GM19438 (cell line): ENCODE results near the gene ZNF534.
"Not testable (repeated sequence)": the region's sequence is repeated elsewhere in the genome, so short reads cannot be mapped to it uniquely, and the experiment has no call there.

ENCODE experiments used
- ATAC-seq: cut with Tn5 transposase; IDR thresholded peaks from one replicate; pipeline ENCODE4 v1.9.1; 2021; ENCODE audit warnings: low read depth; ENCODE audit not compliant: unreplicated experiment

ZNF534 gene

DNA sequence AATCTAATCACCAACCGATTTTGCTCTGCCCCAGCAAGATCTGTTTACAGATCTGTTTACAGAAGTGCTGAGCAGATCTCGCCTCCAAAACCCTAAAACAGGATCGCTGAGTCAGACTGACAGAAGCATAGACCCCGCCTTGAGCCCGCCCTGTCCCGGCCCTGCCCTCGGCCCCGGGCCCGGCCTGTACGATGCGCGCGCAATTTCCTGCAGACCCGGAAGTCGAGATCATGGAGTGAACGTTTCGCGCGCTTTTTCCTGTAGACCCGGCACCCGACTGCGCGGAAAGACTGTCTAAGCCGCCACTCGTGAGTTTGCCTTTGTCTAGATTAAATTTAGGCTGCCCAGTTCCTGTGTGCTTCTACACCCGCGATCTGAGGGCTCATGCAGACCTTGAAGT is at the start of gene ZNF534:
ZNF534 (plus strand) TSS at position 212 of the 400 bp plus-strand sequence. CDS start 2,327 bp downstream, outside the sequence.
- ATAC-seq = no peak

DNA sequence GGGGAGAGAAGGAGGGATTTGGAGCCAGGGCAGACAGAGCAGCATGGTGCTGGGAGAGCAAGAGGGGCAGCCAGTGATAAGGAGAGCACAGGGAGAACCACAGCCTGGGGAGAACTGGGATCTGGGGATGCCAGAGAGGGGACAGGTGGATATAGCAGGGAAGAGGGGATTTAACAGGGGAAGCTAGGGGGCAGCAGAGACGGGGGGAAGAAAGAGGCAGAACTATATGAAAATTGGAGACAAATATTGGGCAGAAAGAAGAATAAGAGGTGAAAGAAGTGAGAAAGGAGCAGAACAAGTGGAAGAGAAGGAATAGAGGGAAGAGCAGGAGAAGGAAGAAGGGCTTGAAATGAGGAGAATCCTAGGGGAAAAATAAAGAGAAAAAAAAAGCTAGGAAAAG is 37.8 kb upstream of the ZNF534 start:
- no peak for ATAC-seq

GRCh38 chr19:52397310-52398080 is 31.5 kb upstream of the ZNF534 start, which contains the start of gene ZNF528:
ZNF528 (plus strand) TSS chr19:52397849; CDS start chr19:52402014, 4,165 bp downstream.
- ATAC-seq = no peak

DNA sequence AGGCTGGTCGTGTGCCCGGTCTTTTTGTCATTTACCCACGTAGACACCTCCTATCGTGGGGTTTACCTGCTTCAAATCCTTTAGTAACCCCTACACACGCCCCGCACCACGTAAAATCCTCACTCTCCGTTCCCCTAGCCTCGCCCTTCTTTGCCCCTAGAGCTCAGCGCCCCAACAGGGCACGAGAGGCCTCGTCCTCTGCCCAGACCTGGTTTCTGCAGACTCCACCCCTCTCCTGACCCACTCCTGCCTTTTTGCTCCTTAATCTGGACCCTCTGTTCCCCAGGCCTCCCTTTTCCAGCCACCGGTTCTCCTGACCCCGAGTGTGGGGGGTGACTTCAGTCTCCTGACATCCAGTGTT is 30.9 kb upstream of the ZNF534 start:
- ATAC-seq = no peak

DNA sequence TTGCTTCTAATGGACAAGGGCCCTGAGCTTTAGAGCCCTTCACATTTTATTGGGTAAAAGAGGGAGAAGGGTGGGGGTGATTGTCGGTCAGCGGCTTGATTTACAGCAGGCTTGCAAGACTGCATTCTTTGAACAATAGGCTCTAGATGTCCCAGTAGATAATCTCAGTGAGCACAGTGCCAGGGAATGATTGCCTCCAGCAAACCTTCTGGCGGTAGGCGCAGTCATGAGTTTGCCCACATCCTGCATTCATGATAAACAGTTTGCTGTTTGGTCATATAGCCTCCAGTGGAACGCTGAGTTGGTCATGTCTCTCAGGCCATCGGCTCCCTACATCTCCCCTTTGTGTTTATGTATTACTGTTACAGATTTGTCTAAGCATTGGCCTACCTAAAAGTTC is 18.7 kb upstream of the ZNF534 start:
- no peak for ATAC-seq

GRCh38 chr19:52415711-52416110 is 13.2 kb upstream of the ZNF534 start:
- no peak for ATAC-seq

DNA sequence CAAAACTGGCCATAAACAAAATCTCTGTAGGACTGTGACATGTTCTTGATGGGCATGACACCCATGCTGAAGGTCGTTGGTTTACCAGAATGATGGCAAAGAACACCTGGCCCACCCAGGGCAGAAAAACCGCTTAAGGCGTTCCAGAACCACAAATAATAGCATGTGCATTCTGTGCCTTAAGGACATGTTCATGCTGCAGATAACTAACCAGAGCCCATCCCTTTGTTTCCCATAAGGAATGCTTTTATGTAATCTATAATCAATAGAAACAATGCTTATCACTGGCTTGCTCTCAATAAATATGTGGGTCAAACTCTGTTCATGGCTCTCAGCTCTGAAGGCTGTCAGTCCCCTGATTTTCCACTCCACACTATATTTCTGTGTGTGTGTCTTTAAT is 13.2 kb downstream of the ZNF534 start:
- no peak for ATAC-seq

DNA sequence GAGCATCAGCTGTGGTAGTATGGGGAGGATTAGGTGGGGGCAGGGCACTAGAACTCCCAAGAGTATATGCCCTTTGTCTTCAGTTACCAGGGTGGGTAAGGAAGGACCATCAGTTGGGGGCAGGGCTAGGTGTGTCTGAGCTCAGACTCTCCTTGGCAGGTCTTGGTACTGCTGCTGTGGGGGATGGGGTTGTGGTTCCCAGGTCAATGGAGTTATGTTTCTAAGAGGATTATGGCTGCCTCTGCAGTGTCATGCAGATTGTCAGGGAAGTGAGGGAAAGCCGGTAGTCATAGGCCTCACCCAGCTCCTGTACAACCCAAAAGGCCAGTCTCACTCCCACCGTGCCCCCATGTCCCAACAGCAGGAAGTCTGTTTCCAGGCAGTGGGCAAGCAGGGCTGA is 15.6 kb downstream of the ZNF534 start:
- ATAC-seq = no peak

GRCh38 chr19:52451241-52451640 is 22.3 kb downstream of the ZNF534 start:
- ATAC-seq = no peak

- no peak for ATAC-seq
Observed at GRCh38 chr19:52453324-52454094, 24.6 kb downstream of the ZNF534 start, which contains the start of gene ZNF578. ZNF578 (plus strand) TSS chr19:52453553; CDS start chr19:52501846, 48,293 bp downstream.

DNA sequence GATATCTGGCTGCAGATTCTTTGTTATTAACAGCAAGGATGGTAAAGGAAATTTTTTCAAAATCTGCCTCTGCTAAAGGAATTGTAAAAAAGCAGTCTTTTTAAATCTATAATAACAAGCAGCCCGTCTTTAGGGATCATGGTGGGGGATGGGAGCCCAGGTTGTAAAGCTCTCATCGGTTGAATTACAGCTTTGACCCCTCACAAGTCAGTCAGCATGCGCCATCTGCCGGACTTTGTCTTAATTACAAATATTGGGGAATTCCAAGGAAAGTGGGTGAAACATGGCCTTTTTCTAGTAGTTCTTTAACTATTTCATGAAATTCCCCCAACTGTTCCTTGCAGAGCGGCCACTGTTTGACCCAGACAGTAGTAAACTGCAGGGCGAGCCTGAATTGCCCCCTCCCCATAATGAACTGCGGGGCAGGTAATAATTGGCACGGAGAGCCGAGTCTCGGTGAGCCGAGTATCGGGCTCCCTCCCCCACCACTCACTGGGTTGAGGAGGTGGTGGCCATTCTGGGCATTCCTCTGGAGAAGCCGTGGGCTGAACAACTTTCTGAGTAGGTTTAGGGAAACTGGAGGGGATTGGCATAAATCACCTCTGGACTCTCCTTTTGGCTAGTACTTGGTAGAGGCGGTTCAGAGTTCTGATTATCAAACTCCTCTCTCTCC is 36.0 kb downstream of the ZNF534 start:
- no peak for ATAC-seq

- no peak for ATAC-seq
Observed at GRCh38 chr19:52473655-52474350, 44.9 kb downstream of the ZNF534 start.

- ATAC-seq = no peak
Observed at GRCh38 chr19:52474351-52475127, 45.6 kb downstream of the ZNF534 start.

DNA sequence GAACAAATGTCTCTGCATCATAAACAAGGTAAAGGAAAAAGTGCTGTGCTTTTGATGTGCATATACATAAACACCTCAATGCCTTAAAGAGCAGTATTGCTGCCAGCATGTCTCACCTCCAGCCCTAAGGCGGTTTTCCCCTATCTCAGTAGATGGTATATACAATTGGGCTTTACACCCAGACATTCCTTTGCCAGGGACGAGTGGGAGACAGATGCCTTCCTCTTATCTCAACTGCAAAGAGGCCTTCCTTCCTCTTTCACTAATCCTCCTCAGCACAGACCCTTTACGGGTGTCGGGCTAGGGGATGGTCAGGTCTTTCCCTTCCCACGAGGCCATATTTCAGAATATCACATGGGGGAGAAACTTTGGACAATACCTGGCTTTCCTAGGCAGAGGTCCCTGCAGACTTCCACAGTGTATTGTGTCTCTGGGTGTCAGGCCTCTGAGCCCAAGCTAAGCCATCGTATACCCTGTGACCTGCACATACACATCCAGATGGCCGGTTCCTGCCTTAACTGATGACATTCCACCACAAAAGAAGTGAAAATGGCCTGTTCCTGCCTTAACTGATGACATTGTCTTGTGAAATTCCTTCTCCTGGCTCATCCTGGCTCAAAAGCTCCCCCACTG is 55.3 kb downstream of the ZNF534 start:
- not testable (repeated sequence) for ATAC-seq

GRCh38 chr19:52485064-52485463 is 56.1 kb downstream of the ZNF534 start:
- not testable (repeated sequence) for ATAC-seq

- not testable (repeated sequence) for ATAC-seq
Observed at GRCh38 chr19:52485561-52486240, 56.8 kb downstream of the ZNF534 start.

DNA sequence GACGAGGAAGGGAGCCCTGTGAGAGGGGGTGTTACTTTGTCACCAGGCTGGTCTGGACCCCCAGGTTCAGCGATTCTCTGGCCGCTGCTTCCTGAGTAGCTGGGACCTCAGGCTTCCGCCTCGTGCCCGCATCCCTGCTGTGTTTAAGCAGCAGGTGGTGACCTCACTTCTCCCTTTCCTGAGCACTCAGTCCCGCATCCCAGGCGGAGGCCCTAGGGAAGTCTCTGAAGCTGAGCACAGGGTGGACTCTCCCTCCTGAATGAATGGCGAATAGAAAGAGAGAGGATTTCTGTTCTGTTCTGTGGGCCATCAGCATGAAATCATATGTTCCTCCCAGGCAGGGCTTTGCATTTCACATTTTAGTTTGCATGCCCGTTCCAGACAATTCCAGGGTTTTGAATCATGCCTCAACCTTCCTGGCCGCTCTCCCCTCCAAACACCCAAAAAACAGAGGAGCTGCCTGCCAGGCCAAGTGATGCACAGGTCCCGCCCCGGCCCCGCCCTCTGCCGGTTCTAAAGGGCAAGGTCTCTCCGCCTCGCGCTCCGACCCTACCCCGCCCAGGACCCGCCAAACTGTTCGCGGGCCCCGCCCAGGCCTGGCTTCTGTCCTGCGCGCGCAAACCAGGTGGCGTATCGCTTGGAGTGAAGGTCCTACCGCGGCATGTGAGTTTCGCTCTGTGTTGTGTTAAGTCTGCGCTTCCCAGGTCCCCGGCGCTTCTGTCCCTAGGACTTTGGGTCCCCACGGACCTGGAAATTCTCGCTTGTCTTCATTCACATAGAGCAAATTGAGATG is 63.4 kb downstream of the ZNF534 start:
- ATAC-seq = no peak

GRCh38 chr19:52492994-52493470 is 64.1 kb downstream of the ZNF534 start:
- no peak for ATAC-seq
